GM13977 (cell line): Measurements from ENCODE around the gene CLTCL1.
"Not testable (repeated sequence)": the region's sequence is repeated elsewhere in the genome, so short reads cannot be mapped to it uniquely, and the experiment has no call there.

Experiments used
- DNase-seq: peaks from one replicate; pipeline ENCODE4 v3.0.0; 2012; ENCODE audit warnings: low spot score
- in situ Hi-C: fragments of 300-500 bp; cut with MboI; formaldehyde crosslinking; loops from one replicate; pipeline ENCODE4 v1.12.0; 2022; ENCODE audit warnings: low sequenced_read_pairs, low pct_unique_long_range_greater_than_20kb, mixed read lengths, inconsistent platforms; ENCODE audit not compliant: unreplicated experiment
- TF ChIP-seq, protein P1 (sequence below): IDR thresholded peaks from 2 replicates; pipeline ENCODE4 v1.5.1; 2012; ENCODE audit warnings: mild to moderate bottlenecking, control low read depth; ENCODE audit not compliant: insufficient read depth; ENCODE audit errors: extremely low read depth, missing control alignments

CLTCL1 gene

DNA sequence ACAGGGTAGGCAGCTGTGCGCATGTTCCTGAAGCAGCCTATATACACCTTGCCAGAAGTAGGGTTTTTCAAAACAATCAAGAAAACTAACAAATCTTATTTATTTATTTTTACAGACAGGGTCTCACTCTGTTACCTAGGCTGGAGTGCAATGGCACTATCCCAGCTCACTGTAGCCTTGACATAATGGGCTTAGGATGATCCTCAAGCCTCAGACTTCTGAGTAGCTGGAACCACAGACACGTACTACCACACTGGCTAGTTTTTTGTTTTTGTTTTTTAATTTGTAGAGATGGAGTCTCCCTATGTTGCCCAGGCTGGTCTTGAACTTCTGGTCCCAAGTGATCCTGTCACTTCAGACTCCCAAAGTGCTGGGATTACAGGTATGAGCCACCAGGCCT is 25.7 kb downstream of the CLTCL1 start:
- DNase-seq = no peak
- in situ Hi-C loops = no loop called here
- TF ChIP-seq, protein P1, sequence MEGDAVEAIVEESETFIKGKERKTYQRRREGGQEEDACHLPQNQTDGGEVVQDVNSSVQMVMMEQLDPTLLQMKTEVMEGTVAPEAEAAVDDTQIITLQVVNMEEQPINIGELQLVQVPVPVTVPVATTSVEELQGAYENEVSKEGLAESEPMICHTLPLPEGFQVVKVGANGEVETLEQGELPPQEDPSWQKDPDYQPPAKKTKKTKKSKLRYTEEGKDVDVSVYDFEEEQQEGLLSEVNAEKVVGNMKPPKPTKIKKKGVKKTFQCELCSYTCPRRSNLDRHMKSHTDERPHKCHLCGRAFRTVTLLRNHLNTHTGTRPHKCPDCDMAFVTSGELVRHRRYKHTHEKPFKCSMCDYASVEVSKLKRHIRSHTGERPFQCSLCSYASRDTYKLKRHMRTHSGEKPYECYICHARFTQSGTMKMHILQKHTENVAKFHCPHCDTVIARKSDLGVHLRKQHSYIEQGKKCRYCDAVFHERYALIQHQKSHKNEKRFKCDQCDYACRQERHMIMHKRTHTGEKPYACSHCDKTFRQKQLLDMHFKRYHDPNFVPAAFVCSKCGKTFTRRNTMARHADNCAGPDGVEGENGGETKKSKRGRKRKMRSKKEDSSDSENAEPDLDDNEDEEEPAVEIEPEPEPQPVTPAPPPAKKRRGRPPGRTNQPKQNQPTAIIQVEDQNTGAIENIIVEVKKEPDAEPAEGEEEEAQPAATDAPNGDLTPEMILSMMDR = no peak

GRCh38 chr22:19260804-19261203 is 30.7 kb downstream of the CLTCL1 start:
- in situ Hi-C loops = no loop called here
- TF ChIP-seq, protein P1 = no peak

DNA sequence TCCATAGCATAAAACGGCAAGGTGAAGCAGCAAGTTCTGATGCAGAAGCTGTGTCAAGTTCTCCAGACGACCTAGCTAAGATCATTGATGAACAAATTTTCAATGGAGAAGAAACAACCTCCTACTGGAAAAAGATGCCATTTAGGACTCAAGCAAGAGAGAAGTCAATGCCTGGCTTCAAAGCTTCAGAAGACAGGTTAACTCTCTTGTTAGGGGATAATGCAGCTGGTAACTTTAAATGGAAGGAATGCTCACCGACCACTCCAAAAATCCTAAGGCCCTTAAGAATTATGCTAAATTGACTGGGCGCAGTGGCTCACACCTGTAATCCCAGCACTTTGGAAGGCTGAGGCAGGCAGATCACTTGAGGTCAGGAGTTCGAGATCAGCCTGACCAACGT is 31.3 kb downstream of the CLTCL1 start:
- DNase-seq = no peak
- in situ Hi-C loops = no loop called here
- TF ChIP-seq, protein P1 = no peak

More at GRCh38 chr22:19260804-19261203, 30.7 kb downstream of the CLTCL1 start:
- no peak for DNase-seq

DNA sequence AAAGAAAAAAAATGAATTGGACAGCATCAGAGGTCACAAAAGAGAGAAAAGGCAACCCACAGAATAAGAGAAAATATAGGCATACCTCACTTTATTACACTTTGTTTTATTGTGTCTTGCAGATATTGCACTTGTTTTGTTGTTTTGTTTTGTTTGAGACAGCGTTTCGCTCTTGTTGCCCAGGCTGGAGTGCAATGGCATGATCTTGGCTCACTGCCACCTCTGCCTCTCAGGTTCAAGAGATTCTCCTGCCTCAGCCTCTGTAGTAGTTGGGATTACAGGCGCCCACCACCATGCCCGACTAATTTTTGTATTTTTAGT is 32.6 kb downstream of the CLTCL1 start:
- in situ Hi-C loops, DNase-seq: not testable (repeated sequence)

DNA sequence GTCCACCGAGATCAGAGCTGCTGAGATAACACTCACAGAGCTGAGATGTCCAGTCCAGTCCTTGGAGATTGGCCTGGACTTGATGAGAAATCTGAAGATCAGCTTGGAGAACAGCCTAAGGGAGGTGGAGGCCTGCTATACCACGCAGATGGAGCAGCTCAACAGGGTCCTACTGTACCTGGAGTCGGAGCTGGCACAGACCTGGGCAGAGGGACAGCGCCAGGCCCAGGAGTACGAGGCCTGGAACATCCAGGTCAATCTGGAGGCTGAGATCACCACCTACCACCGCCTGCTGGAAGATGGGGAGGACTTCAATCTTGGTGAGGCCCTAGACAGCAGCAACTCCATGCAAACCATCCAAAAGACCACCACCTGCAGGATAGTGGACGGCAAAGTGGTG is 33.1 kb downstream of the CLTCL1 start:
- in situ Hi-C loops = no loop called here
- TF ChIP-seq, protein P1 = no peak
- no peak for DNase-seq

- in situ Hi-C loops, DNase-seq: not testable (repeated sequence)
These were observed 35.2 kb downstream of the CLTCL1 start for GRCh38 chr22:19256362-19256761.

DNA sequence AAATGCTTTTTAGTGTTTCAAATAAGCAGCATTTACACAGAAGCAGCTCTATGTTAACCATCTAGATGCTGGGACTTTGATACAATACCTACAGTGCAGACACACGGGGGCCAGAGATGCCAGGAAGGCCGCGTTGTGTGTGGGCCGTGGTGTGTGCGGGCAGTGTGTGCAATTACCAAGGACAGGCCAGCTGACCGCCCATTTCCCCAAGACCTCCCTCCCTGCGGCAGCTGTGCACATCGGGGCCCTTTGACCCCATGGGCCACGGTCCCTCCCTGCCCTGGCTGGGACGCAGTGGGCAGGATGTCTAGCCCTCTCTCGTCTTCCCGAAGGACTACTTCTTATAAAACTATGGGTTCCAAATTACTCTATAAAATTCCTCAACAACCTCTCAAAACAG is 38.4 kb downstream of the CLTCL1 start:
- in situ Hi-C loops = no loop called here
- no peak for DNase-seq
- TF ChIP-seq, protein P1 = no peak

GRCh38 chr22:19244600-19245352 is 46.7 kb downstream of the CLTCL1 start:
- no peak for DNase-seq
- in situ Hi-C loops = no loop called here
- TF ChIP-seq, protein P1 = no peak
